Type B pancreatic cell (in vitro differentiated cells): ENCODE measurements around the gene CYP46A1. TPM values are rescaled to one million over a fixed set of nuclear protein-coding genes. Genes with fewer than 3 reads are reported as not detected.

Source experiments
- DNase-seq: peaks from one replicate; pipeline ENCODE4 v3.0.0; 2021; ENCODE audit warnings: mixed read lengths; ENCODE audit not compliant: unreplicated experiment; ENCODE audit errors: extremely low spot score
- H3K27ac Mint-ChIP-seq: 2 replicates; pipeline ENCODE4 v1.8.0; 2021; ENCODE audit warnings: mild to moderate bottlenecking, mixed read lengths
- H3K27me3 Mint-ChIP-seq: 2 replicates; pipeline ENCODE4 v1.8.0; 2021; ENCODE audit warnings: mixed read lengths
- H3K36me3 Mint-ChIP-seq: 2 replicates; pipeline ENCODE4 v1.8.0; 2021; ENCODE audit warnings: mixed read lengths
- H3K4me1 Mint-ChIP-seq: one replicate; pipeline ENCODE4 v1.8.0; 2021; ENCODE audit warnings: mixed read lengths; ENCODE audit not compliant: unreplicated experiment
- H3K4me3 Mint-ChIP-seq: 2 replicates; pipeline ENCODE4 v1.8.0; 2021; ENCODE audit warnings: mild to moderate bottlenecking, mixed read lengths
- H3K9me3 Mint-ChIP-seq: 2 replicates; pipeline ENCODE4 v1.8.0; 2021; ENCODE audit warnings: mixed read lengths
- total RNA-seq: library from RNA; stranded (reverse); gene quantifications from 2 replicates; pipeline ENCODE4 v1.2.1, GENCODE V29; 2021; ENCODE audit warnings: low replicate concordance
- TF ChIP-seq, protein P1 (sequence below): fragments of 200-600 bp; sonication (generic); conservative IDR thresholded peaks from 2 replicates; pipeline ENCODE4 v1.5.0; 2021; ENCODE audit warnings: antibody characterized with exemption, mild to moderate bottlenecking

CYP46A1 gene
- total RNA-seq, 1 donor from 2014 or later = 4.7 TPM

DNA sequence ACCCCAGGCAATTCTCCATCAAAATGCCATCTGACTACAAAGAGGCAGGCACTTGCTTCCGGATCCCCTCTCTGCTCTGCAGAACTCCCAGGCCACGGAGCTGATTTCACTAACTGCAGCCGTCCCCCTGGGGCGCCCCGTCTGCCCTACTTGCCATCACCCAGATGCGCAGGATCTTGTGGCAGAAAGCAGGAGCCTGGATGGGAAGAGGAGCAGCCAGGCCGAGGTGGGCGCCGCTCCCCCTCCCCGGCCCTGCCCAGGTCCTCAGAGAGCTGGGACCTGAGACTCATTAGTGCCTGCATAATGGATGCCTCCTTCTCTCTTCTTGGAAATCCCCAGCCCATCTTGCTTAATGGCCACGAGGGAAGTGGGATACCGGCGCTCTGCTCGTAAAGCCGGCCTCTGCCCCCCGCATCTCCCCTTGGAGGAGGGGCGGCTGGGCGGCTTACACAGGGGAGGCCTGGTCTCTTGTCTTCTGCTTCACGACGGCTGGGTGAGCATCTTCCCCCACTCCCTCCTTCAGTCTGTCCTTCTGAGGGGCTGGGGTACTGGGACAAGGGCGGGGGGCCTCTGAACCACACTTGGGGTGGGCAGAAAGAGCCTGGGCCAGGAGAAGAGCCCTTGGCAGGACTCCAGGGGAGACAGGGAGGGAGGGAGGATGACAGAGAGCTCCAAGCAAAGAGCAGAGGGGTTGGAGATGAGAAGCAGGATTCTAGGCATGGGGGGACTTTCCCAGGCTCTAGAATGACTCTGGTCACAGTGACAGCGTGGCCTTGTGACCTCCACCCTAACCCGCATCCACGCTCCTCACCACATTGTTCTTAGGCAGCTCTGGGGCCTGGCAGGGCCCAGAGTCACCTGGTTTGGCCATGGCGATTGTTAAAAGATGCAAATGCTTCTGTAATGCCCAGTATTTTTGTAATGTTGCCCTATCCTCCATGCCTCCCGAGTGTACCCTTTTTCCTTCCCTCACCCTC, 89.7 kb downstream of the CYP46A1 start:
- no peak overlapping the region for H3K4me3 Mint-ChIP-seq
- no peaks in the 10 kb centered on the region for H3K36me3 Mint-ChIP-seq
- peaks cover 21% of the 10 kb centered on the region for H3K4me1 Mint-ChIP-seq
- peaks cover 6% of the 10 kb centered on the region for H3K9me3 Mint-ChIP-seq
- peaks cover 4% of the 10 kb centered on the region for H3K27me3 Mint-ChIP-seq
- peak; percentile 60 for DNase-seq
- no peak overlapping the region for H3K27ac Mint-ChIP-seq
- TF ChIP-seq, protein P1, sequence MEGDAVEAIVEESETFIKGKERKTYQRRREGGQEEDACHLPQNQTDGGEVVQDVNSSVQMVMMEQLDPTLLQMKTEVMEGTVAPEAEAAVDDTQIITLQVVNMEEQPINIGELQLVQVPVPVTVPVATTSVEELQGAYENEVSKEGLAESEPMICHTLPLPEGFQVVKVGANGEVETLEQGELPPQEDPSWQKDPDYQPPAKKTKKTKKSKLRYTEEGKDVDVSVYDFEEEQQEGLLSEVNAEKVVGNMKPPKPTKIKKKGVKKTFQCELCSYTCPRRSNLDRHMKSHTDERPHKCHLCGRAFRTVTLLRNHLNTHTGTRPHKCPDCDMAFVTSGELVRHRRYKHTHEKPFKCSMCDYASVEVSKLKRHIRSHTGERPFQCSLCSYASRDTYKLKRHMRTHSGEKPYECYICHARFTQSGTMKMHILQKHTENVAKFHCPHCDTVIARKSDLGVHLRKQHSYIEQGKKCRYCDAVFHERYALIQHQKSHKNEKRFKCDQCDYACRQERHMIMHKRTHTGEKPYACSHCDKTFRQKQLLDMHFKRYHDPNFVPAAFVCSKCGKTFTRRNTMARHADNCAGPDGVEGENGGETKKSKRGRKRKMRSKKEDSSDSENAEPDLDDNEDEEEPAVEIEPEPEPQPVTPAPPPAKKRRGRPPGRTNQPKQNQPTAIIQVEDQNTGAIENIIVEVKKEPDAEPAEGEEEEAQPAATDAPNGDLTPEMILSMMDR = no peak

DNA sequence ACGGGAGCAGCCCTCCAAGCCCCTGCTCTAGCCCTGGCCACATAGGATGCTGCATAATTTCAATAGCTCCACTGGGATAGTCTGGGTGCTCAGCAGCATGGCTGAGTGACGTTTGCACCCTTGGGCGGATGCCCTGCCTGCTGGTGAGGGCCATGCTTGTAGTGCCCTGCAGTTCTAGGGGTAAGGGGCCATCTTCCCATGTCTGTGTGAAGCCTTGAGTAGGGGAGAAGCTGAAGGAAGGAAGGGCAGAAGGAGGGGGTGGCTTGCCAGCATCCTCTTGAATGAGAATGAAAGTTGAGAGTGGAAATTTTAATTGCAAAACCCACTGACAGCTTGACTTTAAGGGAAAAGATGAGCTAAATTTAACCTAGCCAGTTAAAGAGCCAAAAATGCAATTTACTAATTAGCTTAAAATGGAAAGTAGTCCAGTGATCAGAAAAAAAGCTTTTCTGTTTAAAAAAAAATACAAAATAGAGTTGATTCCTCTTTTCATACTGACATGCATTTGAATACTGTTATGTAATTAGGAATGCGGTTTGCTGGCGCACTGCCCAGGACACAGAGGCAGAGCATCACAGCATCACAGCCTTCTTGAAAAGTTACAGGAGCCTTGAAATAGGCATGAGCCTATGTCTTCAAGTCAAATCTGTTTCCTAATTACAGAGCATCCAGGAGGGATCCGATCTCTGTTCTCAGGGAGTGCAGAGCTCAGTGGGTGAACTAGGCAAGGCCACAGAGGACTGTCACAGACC, 90.6 kb downstream of the CYP46A1 start:
- TF ChIP-seq, protein P1 = no peak
- H3K27me3 Mint-ChIP-seq = peaks cover 4% of the 10 kb centered on the region
- DNase-seq = peak; percentile 52
- no peak overlapping the region for H3K4me3 Mint-ChIP-seq
- no peak overlapping the region for H3K27ac Mint-ChIP-seq
- no peaks in the 10 kb centered on the region for H3K36me3 Mint-ChIP-seq
- H3K9me3 Mint-ChIP-seq = peaks cover 6% of the 10 kb centered on the region
- peaks cover 21% of the 10 kb centered on the region for H3K4me1 Mint-ChIP-seq

DNA sequence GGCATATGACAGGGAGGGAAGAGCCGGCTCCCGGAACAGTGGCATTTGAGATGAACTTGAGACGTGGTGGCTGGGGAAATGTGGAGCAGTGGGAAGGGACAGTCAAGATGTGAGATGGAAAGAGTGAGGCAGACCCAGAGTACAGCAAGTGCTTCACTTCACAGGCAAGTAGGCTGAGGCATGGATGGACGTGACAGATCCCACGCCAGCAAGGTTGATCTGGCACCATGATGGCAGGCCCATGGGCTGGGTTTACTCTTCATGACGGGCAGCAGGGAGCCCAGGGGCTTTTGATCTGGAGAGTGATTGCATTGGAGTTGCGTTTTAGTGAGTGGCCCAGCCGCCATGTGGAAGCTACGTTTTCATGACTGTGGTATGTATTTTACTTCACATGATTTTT, 91.3 kb downstream of the CYP46A1 start:
- DNase-seq = no peak
- peaks cover 21% of the 10 kb centered on the region for H3K4me1 Mint-ChIP-seq
- no peak overlapping the region for H3K4me3 Mint-ChIP-seq
- H3K36me3 Mint-ChIP-seq = no peaks in the 10 kb centered on the region
- H3K9me3 Mint-ChIP-seq = peaks cover 6% of the 10 kb centered on the region
- H3K27ac Mint-ChIP-seq = no peak overlapping the region
- H3K27me3 Mint-ChIP-seq = peaks cover 4% of the 10 kb centered on the region
- TF ChIP-seq, protein P1 = no peak

Other genes starting within 250 kb of the CYP46A1 start
- gene SETD3, start 203.4 kb upstream of the CYP46A1 start, total RNA-seq = 50.2 and 52.7 TPM in 2 replicates
- 66.2 and 84.0 TPM in 2 replicates for gene CCNK, start 202.9 kb upstream of the CYP46A1 start, total RNA-seq
- 49.1 and 83.8 TPM in 2 replicates for gene CCDC85C, start 80.1 kb upstream of the CYP46A1 start, total RNA-seq
- gene HHIPL1, start 39.2 kb upstream of the CYP46A1 start, total RNA-seq = 0.19 and 1.4 TPM in 2 replicates
- gene EML1, start 109.1 kb downstream of the CYP46A1 start, total RNA-seq = 45.7 and 73.8 TPM in 2 replicates